Endothelial cell of umbilical vein (primary cell): ENCODE results near the gene CLASRP.

Source experiments
- EZH2 ChIP-seq: IDR thresholded peaks from 2 replicates; pipeline ENCODE4 v1.6.1; 2012; ENCODE audit warnings: borderline replicate concordance, low read depth, mild to moderate bottlenecking, moderate library complexity, low read length, inconsistent platforms; ENCODE audit not compliant: severe bottlenecking
- FOS ChIP-seq: IDR thresholded peaks from 2 replicates; pipeline ENCODE4 v1.6.1; 2011; ENCODE audit warnings: mild to moderate bottlenecking, low read length, moderate library complexity, borderline replicate concordance; ENCODE audit not compliant: insufficient read depth
- JUN ChIP-seq: IDR thresholded peaks from 2 replicates; pipeline ENCODE4 v1.6.1; 2011; ENCODE audit warnings: borderline replicate concordance, low read depth; ENCODE audit not compliant: insufficient read length, insufficient read depth
- MYC ChIP-seq: IDR thresholded peaks from one replicate; pipeline ENCODE4 v1.6.1; 2011; ENCODE audit warnings: mild to moderate bottlenecking, low read depth, low read length
- POLR2A ChIP-seq: IDR thresholded peaks from 2 replicates; pipeline ENCODE4 v1.6.1; 2012; ENCODE audit warnings: low read depth, mild to moderate bottlenecking, control low read depth, low read length
- POLR2AphosphoS5 ChIP-seq: IDR thresholded peaks from 2 replicates; pipeline ENCODE4 v1.6.1; 2012; ENCODE audit warnings: low read depth, mild to moderate bottlenecking, control low read depth, low read length, moderate library complexity; ENCODE audit not compliant: insufficient read depth
- TF ChIP-seq, protein P1 (sequence below), 2 donors: IDR thresholded peaks; 1 replicate in 1 of 2; 2 replicates in 1 of 2; pipeline ENCODE4 v1.5.1; 2011; ENCODE audit warnings: low read length in 2 of 2, mild to moderate bottlenecking in 2 of 2, moderate library complexity in 2 of 2, control low read depth in 1 of 2, inconsistent platforms in 1 of 2, low read depth in 1 of 2; ENCODE audit not compliant: insufficient read depth in 1 of 2; ENCODE audit errors: extremely low read depth in 1 of 2
- TF ChIP-seq, protein P2 (sequence below): IDR thresholded peaks from 2 replicates; pipeline ENCODE4 v1.6.1; 2011; ENCODE audit not compliant: insufficient read depth, insufficient read length

DNA sequence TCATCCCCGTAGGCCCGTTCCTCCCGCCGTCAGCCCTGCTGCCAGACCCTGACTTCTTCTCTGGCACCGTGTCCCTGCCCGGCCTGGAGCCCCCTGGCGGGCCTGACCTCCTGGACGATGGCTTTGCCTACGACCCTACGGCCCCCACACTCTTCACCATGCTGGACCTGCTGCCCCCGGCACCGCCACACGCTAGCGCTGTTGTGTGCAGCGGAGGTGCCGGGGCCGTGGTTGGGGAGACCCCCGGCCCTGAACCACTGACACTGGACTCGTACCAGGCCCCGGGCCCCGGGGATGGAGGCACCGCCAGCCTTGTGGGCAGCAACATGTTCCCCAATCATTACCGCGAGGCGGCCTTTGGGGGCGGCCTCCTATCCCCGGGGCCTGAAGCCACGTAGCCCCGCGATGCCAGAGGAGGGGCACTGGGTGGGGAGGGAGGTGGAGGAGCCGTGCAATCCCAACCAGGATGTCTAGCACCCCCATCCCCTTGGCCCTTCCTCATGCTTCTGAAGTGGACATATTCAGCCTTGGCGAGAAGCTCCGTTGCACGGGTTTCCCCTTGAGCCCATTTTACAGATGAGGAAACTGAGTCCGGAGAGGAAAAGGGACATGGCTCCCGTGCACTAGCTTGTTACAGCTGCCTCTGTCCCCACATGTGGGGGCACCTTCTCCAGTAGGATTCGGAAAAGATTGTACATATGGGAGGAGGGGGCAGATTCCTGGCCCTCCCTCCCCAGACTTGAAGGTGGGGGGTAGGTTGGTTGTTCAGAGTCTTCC is 1.3 kb upstream of the CLASRP start:
- TF ChIP-seq EZH2: no peak
- TF ChIP-seq, protein P1, sequence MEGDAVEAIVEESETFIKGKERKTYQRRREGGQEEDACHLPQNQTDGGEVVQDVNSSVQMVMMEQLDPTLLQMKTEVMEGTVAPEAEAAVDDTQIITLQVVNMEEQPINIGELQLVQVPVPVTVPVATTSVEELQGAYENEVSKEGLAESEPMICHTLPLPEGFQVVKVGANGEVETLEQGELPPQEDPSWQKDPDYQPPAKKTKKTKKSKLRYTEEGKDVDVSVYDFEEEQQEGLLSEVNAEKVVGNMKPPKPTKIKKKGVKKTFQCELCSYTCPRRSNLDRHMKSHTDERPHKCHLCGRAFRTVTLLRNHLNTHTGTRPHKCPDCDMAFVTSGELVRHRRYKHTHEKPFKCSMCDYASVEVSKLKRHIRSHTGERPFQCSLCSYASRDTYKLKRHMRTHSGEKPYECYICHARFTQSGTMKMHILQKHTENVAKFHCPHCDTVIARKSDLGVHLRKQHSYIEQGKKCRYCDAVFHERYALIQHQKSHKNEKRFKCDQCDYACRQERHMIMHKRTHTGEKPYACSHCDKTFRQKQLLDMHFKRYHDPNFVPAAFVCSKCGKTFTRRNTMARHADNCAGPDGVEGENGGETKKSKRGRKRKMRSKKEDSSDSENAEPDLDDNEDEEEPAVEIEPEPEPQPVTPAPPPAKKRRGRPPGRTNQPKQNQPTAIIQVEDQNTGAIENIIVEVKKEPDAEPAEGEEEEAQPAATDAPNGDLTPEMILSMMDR (IDR thresholded peaks at IDR 0.05; ENCODE audit: extremely low read depth in 1 of 2, insufficient read depth in 1 of 2, low read depth in 1 of 2, low read length in 2 of 2): no peak
- TF ChIP-seq JUN: no peak
- TF ChIP-seq POLR2A: no peak
- TF ChIP-seq FOS: no peak
- no peak for TF ChIP-seq POLR2AphosphoS5
- TF ChIP-seq, protein P2, sequence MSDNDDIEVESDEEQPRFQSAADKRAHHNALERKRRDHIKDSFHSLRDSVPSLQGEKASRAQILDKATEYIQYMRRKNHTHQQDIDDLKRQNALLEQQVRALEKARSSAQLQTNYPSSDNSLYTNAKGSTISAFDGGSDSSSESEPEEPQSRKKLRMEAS: no peak
- no peak for TF ChIP-seq MYC
